GM18867 (cell line): ENCODE data around the gene MYH8.

Experiments used
- ATAC-seq: cut with Tn5 transposase; IDR thresholded peaks from one replicate; pipeline ENCODE4 v1.9.1; 2021; ENCODE audit warnings: mild to moderate bottlenecking, moderate library complexity; ENCODE audit not compliant: unreplicated experiment

The MYH8 gene

DNA sequence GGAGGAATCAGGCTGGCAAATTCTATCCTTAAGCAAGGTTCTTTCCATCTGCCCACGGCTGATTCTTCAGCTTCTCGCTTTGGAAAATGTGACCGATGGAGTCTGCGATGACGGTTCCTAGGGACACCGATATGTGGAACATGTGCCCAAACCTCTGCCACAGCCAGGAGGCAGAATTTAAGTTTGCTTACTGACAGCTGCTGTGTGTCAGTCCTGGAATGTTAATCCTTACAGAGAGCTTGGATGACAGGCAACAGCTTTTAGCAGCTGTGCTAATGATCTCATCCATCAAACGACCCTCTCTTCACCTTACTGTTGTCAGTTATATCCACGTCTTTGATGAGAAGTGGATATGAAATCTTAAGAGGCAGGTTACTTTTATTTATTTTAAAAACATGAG is 37.6 kb downstream of the MYH8 start:
- ATAC-seq: no peak

DNA sequence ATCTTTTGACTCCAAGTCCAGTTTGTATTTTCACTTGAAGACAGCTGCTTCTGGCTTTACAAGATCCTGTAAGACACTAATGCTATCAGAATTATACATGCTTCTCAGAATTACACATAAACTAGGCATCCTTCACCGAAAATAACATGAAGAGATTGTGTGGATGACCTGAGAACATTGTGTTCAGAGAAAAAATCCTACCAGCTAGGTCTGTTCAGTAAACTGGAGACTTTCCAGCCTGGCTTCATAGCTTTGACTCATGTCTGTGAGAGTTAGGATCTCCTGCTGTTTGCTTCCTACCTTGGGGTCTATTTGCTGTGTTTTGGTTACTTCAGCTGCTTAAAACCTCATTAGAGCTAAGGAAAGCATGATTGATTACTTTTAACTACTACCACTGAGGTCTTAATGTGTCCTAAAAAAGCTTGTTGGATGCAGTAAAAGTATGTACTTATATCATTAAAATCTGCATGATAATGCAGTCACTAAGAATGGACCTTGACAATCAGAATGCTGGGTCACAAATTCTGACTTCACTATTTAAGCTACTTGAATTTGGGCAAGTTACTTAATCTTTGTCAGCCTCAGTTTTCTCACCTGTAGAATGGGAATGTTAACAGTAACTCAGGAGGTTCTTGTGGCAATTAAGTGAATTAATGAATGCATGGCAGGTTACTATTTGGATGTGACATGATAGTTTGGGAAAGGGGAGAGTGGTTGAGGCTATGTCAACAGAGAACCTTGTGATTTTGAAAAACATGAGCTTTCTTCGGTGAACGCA is 40.9 kb downstream of the MYH8 start:
- ATAC-seq: no peak

DNA sequence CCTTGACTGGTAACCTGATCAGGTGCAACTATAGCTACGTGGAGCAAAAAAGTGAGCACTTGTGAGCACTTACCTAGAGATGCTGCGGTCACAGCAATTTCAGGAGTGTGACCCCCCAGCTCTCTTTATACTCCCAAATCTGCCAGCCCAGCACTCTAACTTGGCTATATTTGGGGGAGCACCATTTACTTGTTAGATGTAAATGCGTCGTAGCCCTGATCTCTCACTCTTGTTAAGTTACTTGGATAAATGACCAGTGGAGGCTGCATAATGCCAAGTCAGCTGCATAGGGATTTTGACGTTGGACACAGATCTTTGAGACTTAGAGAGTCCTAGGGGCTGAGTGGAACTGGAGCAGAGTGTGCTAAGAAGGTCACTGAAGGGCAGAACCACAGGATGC is 48.8 kb downstream of the MYH8 start, which contains the start of gene MYH13:
Gene MYH13, minus strand, starts transcription at position 101 of the 400 bp plus-strand sequence. CDS start 8,476 bp downstream, outside the sequence.
- ATAC-seq: no peak

DNA sequence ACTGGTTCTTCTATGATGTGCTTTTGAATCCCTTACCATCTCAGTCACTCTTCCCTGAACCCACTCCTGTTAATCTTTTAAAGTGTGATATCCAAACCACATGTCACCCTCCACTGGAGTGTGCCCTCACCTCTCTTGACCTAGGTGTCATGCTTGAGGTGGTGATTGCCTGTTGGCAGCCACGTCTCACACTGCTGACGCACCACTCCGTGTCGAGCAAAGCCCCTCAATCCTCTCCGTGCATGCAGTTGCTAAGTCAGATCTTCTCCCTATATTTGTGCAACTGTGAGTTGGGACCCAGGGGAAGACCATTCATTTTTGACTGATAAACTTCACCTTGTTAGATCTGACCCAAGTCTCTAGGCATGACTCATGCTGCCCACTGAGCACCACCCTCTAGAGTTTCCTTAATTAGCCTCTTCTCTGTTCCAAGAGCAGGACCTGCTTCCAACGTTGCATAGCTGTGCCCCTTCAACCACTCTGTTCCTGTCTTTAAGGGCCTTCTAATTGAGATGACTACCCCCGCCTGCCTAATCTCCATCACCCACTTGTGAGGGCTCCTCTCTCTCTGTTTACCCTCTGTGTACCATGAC is 51.6 kb downstream of the MYH8 start:
- no peak for ATAC-seq

DNA sequence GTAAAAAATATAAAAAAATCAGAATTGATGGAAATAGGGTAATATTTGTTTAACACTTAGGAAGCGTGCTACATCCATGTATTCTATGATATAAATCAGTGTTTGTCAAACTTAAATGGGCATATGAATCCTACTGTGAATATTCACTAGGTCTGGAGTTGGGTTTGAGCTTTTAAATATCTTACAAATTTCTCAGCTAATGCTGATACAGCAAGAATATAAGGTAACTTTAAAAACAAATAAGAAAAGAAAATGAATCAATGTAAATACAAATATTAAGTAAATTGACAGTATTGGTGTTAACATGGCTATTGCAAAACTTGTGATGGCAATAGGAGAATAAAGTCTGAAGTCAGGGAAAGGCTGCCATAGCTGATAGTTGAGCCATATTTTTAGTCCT is 52.5 kb downstream of the MYH8 start:
- no peak for ATAC-seq

DNA sequence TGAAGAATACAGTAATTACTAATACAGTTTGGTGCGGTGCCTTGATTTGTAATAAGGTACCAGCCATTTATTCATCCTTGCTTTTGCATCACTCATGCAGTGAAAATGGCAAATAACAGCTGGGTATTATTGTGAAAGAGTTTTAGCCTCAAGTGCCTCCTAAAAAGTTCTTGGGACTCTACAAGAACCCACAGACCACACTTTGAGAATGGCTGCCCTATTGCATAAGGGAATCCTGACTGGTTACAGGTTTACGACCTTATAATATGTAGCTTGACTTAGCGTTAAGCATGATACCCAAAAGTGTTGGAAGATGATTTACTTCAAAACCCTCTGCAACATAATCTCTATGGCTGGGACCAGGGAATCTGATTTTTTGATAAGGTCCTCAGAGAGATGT is 53.2 kb downstream of the MYH8 start:
- no peak for ATAC-seq

DNA sequence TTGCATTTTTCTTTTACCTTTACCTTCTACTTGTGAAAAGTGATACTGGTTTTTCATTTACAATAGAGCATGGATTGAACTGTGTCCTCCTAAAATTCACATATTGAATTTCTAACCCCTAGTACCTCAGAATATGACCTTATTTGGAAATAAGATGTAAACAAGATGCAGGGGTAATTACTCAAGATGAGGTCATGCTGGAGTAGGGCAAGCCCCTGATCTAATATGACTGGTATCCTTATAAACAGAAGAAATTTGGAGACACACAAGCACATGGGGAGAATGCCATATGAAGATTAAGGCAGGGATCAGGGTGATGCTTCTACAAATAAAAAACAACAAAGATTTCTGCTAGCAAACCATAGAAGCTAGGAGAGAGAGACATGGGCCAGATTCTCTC is 61.2 kb downstream of the MYH8 start:
- no peak for ATAC-seq

DNA sequence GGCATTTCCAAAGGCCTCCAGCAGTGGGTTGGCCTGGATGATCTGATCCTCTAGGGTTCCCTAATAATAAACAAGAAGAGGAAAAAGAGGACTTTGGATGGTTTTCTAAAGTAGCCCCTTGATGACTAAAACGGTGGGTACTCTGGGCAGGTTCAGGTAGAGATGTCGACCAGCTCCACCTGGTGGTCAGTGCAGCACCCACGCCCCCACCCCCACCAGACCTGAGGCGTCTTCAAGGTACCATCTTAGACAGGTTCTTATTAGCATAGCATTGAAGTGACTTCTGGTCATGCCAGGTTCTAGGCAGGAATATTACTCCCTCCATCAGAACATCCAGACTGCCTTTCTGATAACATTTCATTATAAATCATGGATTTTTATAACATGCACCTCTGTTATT is 64.0 kb downstream of the MYH8 start:
- no peak for ATAC-seq

DNA sequence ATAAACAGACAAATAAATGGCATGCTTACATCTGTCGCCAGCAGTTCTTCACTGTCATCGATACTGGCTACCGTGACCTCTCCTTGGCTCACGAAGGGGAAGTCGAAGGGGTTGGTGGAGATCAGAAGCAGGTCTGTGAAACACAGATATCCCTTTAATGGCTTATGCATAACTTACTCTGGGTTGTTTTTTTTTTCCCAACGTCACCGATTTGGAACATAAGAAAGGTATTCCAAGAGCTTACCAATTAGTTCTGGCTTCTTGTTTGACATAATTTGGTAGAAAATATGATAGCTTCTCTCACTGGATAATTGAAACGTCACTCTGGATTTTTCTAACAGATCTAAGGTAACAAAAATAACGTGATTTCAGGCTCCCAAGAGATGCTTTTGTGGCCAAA is 67.1 kb downstream of the MYH8 start:
- no peak for ATAC-seq

DNA sequence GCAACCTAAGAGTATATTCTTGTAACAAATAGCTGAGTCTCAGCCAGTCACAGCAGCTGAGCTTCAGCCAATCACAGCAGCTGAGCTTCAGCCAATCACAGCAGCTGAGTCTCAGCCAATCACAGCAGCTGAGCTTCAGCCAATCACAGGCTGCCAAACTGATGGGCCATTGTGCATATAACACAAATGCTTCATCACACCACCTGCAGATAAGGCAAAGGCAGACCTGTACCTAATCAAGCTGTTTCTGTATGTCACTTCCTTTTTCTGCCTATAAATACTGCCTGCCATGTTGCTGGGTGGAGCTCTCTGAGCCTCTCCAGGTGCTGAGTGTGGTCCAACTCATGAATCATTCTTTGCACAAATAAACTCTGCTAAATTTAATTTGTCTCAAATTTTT is 68.9 kb downstream of the MYH8 start:
- no peak for ATAC-seq

DNA sequence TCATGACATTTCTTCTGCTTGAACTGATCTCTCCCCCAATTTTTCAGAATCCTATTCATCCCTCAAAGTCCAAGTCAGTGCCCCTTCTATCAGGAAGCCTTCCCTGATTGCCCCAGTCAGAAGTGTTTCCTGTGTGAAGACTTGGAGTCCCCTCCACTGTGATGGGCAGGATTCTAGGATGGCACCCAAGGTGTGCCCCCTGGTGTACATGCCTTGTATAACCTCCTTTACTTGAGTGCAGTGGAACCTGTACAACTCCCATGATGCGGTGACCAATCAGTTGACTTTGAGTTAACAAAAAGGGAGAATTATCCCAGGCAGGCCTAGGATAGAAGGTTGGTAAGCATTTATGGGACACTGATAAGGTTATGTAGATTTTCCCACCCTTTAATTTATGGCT is 72.3 kb downstream of the MYH8 start:
- ATAC-seq: no peak

DNA sequence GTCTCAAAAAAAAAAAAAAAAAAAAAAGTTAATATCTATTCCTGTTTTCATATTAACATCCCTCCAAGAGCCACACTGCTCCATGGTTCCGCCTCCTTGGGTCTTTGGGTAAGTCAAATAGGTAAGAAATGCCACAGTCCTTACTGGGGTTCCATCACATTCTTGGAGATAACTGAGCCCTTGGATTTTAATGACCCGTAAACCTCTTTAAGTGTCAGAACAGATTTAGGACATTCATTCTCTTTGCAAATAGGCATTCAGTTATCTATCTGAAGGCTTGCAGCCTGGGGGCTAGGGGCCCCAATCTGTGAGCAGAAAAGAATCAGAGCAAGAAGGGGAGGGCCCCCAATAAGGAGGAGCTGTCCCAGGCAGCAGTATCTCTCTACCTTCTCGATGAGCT is 76.9 kb downstream of the MYH8 start:
- ATAC-seq: no peak
